Measurements from ENCODE around the gene FAM114A2. TPM values are rescaled to one million over a fixed set of nuclear protein-coding genes. Genes with fewer than 3 reads are reported as not detected.

The FAM114A2 gene
- polyA plus RNA-seq, 1 of the 3 experiments (the other 2 are of a cell fraction): 9.0 TPM

DNA sequence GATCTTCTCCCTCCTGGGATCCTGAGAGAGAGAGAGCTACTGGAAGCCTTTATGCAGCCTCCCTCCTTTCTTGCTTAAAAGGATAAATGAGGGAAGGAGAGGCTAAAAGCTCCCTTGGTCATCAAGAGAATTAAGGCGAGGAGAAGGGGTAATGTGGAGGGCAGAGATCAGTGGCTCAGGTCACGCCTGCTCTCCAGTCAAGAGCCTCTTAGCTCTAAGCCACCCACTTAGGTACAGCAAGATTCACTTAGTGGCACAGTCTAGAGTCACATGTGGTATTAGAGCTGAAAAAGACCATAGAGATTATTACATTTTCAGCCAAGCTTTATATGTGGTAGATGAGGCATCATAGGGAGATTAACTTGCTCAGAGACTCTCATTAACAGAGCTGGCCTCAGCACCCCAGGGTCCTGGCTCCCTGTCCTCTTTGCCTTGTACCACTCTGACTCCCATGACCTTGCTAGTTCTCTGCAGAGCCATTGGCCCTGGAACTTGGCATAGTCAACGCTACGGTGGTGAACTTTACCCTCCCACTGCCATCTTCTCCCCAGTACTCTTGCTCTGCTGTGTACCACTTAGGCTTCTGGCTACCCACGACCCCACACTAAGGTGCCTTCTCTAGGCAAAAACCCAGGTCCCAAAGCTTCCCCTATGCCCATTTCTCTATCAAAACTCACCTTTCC is 37.7 kb upstream of the FAM114A2 start:
- WGBS (ENCODE audit: low lambda C conversion rate): 74% methylated on average over 5 of the region's 5 CpGs

More for the DNA sequence above, 37.7 kb upstream of the FAM114A2 start:
- Histone ChIP-seq H2AFZ (ENCODE audit: low read depth) (no peak overlapping the region), H4K20me1 (ENCODE audit: insufficient read depth) (no peaks in the 10 kb centered on the region), H3K27ac (ENCODE audit: low read depth in 2 of 2, low read length in 1 of 2) (no peak overlapping the region), H3K4me3 (ENCODE audit: low read depth in 2 of 2, low read length in 1 of 2) (no peak overlapping the region), H3K4me2 (no peak overlapping the region), H3K27me3 (ENCODE audit: insufficient read depth) (no peaks in the 10 kb centered on the region), H3F3A (replicated peaks; ENCODE audit: insufficient read depth) (no peaks in the 10 kb centered on the region), H3K4me1 (ENCODE audit: control insufficient read depth in 1 of 2, insufficient read depth in 2 of 2, low read depth in 1 of 2, low read length in 1 of 2) (peaks cover 7 to 11% of the 10 kb centered on the region in 2 experiments; a peak in 2 of 4 replicates), H3K9me2 (no peaks in the 10 kb centered on the region), H3K79me2 (ENCODE audit: insufficient read depth) (no peaks in the 10 kb centered on the region), H3K9me3 (no peaks in the 10 kb centered on the region), H3K9ac (no peak overlapping the region), H3K36me3 (replicated peaks in 1 of 2; ENCODE audit: control insufficient read depth in 1 of 2, insufficient read depth in 2 of 2, low read length in 1 of 2) (no peaks in the 10 kb centered on the region)
- TF ChIP-seq FOXJ3 (CRISPR knock-in tag; IDR thresholded peaks at IDR 0.05) (no peak), RAD21 (IDR thresholded peaks at IDR 0.05; ENCODE audit: low read length) (no peak), TEAD4 (IDR thresholded peaks at IDR 0.05; ENCODE audit: borderline replicate concordance, insufficient read depth) (no peak), FOXM1 (IDR thresholded peaks at IDR 0.05; ENCODE audit: low read depth) (no peak), RFX5 (IDR thresholded peaks at IDR 0.05; ENCODE audit: low read length) (no peak), CTCF (IDR thresholded peaks at IDR 0.05) (no peak), YY1 (IDR thresholded peaks at IDR 0.05; ENCODE audit: low read depth) (no peak), MXI1 (IDR thresholded peaks at IDR 0.05; ENCODE audit: low read depth, low read length) (no peak), ELF1 (IDR thresholded peaks at IDR 0.05) (no peak), POLR2AphosphoS5 (IDR thresholded peaks at IDR 0.05; ENCODE audit: low read depth, low read length) (no peak), NRF1 (IDR thresholded peaks at IDR 0.05; ENCODE audit: low read depth, low read length) (no peak), GABPA (IDR thresholded peaks at IDR 0.05; ENCODE audit: low read depth) (no peak), CHD2 (IDR thresholded peaks at IDR 0.05; ENCODE audit: low read length, partially characterized antibody) (no peak), NFIC (IDR thresholded peaks at IDR 0.05; ENCODE audit: borderline replicate concordance) (no peak), TAF1 (IDR thresholded peaks at IDR 0.05; ENCODE audit: borderline replicate concordance, low read depth, low read length) (no peak)
- TF ChIP-seq, protein P1, sequence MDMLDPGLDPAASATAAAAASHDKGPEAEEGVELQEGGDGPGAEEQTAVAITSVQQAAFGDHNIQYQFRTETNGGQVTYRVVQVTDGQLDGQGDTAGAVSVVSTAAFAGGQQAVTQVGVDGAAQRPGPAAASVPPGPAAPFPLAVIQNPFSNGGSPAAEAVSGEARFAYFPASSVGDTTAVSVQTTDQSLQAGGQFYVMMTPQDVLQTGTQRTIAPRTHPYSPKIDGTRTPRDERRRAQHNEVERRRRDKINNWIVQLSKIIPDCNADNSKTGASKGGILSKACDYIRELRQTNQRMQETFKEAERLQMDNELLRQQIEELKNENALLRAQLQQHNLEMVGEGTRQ (IDR thresholded peaks at IDR 0.05; ENCODE audit: borderline replicate concordance, low read depth, low read length): no peak
- CTCF ChIA-PET: interaction anchor here (1.2 to 11.6 kb wide), 7 partner anchors 32 to 330 kb away, joined by 3 to 184 read pairs (median 5); partner anchors contain the start of gene GALNT10
- no peak for DNase-seq
- POLR2A ChIA-PET: no interaction called here

Measured in SK-N-SH (cell line).